GM18502 (cell line): ENCODE results near the gene ITPRIP.

Source experiments
- ATAC-seq: cut with Tn5 transposase; IDR thresholded peaks from one replicate; pipeline ENCODE4 v1.9.1; 2021; ENCODE audit warnings: mild to moderate bottlenecking; ENCODE audit not compliant: unreplicated experiment, poor library complexity

Gene ITPRIP

GRCh38 chr10:104327745-104328645 lies 10.3 kb downstream of the ITPRIP start:
- ATAC-seq = no peak

GRCh38 chr10:104326991-104327610 lies 11.2 kb downstream of the ITPRIP start:
- ATAC-seq = no peak

DNA sequence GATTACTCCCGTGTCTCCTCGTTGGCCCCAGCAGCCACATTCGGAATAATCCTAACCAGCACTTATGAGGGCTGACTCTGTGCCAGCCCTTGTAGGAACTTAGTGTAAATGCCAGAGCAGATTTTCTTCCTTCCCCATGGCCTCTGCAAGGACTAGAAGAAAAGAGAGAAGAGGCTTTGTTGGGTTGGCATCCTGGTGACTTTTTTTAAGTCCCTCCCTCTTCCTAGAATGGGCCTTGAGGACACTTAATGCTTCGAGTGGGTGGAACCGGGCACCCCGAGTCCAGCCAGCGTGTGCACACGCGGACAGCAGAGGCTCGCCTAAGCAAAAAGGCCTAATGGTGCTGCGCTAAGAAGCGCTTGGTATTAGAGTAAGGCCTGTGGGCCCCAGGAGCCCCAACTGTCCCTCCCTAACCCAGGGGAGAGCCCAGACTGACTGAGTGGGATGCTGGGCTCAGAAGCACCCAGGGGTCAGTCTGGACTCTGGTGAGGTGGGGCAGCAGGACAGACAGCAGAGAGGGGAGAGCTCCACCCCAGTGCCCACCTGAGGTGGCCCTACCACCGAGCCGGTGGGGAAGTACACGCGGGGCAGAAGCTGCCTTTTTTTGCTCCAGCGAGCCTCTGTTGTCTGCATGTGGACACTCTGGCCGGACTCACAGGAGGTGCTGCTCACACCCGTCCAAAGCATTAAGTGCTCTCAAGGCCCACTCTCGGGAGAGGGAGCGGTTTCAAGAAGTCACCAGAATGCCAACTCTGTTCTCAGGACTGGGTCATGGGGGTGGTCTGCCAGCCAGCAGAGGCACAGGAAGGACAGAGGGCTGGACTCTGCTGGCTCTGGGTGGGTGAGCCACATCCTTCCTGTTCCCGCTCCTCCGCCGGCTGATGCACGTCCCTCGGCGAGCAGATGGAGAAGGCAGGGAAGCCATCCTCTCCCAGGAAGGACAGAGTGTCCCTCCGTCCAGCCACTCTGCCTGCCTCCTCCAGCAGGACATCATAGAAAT lies 12.5 kb downstream of the ITPRIP start:
- no peak for ATAC-seq

- ATAC-seq = no peak
Observed at GRCh38 chr10:104324931-104325330, 13.3 kb downstream of the ITPRIP start.

DNA sequence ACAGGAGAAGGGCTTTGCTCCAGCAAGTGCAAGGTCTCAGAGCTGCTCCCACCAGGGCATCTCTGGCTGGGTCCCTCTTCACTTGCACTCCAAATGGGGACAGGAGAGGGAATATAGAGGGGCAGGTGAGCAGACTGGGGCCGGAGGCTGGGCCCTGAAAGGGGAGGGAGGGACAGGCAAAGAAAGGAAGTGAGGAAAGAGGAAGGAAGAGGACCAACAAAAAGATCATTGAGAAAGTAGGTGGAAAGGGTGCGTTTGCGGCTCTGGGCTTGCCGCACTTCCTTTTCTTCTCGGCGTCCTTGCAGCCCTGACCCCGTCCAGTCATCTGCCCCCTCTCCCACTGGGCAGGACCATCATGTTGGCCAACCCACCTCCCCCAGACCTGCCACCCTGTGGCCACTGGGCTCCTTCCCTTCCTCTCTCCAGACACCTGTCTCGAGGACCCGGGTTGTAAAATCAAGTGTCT lies 14.0 kb downstream of the ITPRIP start:
- no peak for ATAC-seq

DNA sequence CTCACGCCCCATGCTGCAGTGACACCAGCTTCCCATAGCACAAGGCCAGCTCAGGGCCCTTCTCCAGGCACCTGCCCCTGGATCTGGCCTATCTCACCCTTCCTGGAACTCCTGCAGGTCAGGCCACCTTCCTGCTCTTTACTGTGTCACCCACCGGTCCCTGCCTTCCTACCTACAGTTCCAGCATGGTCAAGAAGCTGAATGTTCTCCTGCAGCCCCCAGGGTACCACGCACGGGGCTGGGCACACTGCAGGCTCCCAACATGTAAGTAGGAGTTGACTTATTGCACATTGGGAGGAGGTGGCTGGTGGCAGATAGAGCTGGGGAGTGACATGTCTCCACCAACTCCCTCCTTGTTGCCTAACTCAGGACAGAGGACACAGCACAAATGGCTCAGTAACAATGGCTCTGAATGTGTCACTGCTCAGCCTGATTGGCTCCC lies 14.5 kb downstream of the ITPRIP start:
- ATAC-seq = no peak

- no peak for ATAC-seq
Observed at GRCh38 chr10:104323085-104323484, 15.2 kb downstream of the ITPRIP start.

DNA sequence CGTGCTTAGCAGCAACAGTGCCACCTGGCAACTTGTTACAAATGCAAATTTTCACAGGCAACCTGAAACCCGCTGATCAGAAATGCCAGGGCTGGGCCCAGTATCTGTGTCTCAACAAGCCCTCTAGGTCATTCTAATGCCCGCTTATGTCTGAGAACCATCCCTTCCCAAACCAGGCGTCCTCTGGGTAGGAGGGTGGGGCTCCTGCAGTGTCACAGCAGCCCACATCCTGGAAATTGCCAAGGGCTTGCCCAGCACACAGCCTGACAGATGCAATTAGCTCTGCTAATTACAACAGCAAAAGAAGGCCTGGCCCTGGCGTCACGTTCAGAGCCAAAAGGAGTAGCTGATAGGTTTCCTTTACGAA lies 15.9 kb downstream of the ITPRIP start:
- ATAC-seq = peak; percentile 32

DNA sequence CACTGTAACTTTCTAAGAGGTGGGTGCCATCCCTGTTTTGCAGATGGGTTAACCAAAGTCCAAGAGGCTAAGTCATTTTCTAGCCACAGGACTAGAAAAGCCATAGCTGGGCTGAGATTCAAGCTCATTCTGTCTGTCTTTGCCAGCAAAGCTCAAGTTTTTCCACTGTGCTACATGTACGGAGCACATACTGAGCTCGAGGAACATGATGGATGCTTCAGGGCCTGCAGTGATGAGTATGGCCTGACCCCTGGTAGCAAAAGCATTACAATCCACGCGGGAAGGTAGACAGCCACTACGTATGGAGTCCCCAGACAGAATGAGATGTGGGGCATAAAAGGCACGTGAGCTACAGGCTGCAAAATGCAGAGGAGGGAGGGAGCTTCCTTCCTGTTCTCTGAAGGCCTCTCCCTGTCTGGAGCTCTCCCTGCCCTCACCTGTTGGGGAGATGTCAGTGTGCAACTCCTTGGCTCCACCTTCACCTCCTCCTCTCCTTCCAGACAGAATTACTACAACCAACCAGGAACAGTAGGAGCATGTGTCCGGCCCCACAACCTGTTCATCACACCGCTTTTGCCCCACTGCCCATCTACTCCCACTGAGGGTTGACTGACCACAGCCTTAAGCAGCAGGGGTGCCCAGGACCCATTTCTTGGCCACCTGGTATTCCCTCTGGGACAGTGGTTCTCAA lies 16.4 kb downstream of the ITPRIP start:
- no peak for ATAC-seq

GRCh38 chr10:104321226-104321625 lies 17.0 kb downstream of the ITPRIP start:
- ATAC-seq = no peak

DNA sequence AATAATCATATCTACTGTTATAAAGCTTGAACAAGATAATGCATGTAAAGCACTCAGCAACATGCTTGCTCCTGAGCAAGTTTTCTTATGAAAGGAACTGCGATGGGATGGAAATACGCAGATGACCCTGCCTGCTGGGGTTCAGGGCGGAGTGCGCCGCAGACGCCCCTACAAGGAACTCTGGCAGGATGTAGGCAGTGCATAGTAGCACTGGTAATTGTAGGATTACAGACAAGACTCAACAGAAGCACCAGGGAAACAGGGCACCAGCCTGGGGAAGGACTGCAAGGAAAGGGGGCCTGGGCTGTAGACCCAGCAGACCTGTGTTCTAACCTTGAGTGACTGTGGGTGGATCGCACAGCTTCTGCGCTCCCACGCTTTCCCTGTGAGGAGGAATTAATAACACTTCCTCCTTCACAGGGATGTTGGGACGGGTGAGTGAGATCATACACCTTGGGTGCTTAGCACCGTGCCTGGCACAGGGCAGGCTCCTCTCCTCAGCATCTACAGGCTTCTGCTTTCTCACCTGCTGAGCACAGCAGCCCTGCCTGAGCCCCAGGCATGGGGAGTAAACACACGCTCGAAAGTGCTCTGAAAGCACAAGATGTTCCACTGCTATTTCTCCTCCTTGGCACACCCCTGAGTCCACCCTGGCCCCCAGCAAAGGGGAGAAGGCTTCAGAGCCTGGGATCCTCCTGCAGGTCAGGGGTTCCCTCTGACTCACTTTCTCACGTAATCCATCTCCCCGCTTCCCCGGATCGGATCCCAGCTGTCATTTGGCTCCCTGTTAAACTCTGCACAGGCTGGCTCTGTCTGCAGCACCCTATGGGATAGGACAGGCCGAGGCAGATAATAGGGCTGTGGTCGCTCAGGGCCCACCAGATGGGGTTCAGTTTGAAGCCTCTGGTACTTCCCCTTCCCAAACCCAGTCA lies 19.2 kb downstream of the ITPRIP start:
- no peak for ATAC-seq

DNA sequence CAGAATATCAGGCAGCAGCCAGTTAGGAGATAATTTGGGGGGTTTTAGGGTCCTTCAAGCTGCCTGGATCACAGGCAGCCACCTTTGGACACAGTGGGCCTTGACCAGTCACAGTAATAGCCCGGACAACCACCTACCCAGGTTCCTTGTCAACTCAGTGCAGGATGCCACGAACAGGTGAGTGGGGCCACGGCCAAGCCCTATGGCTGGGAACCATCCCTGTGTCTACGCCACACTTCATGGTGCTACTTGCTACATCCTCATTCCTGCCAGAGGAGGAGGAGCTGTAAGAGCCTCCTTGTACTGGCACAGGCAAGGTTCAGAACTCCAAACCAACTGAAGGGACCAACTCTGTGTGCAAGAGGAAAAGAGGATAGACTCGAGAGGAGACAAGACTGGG lies 19.9 kb downstream of the ITPRIP start:
- no peak for ATAC-seq

DNA sequence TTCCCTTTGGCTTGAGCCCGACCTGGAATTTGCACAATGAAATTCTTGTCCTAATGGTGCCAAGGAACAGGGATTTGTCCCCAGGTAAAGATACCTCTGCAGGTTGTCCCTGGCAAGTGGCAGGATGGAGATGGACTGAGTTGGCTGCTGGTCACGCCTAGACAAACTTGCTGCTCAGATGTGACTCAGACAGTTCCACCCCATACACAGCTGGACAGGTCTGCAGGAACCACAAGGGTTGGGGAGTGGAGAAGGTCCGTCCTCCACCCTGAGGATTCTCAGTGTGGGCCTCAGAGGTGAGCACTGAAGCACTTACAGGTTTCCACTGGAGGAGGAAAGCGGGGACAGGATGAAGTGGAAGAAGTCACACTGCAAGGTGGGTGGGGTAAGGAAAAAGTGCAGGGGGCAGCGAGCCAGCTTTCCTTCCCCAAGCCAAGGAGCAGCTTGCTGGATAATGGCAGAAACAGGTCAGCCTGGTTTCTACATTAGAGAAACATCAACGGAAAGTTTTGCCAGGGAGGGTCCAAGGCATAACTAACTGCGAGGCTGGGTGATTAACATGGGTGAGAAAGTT lies 20.5 kb downstream of the ITPRIP start:
- peak; percentile 51 for ATAC-seq

GRCh38 chr10:104317269-104317710 lies 21.0 kb downstream of the ITPRIP start:
- peak; percentile 55 for ATAC-seq

DNA sequence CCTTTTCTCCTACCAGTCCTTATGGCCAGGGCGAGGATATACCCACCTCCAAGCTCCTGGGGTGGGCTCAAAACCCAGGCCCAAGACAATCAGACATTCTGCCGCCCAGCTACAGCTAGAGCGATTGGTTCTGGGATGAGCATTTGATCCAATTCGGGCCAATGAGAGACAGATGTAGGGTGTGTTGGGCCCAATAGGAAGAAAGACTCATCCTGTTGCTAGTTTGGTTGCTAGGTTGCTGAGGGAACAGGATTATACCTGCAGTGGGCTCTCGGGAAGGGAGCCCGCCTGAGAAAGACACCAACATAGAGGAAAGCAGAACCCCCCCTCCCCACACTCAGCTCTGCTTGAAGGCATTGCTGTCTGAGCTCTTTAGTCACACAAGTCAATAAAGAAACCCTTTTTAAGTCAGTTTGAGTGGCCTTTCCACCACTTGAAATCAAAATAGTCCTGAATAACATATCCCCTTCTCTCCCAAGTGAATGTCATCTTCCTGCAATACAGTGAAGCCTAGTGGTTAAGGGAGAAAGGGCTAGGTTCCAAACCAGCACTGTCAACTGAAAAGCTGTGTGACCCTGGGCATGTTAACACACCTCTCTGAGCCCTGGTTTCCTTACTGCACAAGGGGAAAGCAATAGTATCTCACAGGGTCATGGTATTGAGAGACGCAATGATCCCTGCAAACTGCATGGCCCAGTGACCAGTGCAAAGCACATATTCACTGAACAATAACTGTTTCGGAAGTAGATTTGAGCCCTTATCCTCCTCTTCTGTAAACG lies 21.8 kb downstream of the ITPRIP start:
- no peak for ATAC-seq

- ATAC-seq = no peak
Observed at GRCh38 chr10:104315486-104315921, 22.8 kb downstream of the ITPRIP start.

DNA sequence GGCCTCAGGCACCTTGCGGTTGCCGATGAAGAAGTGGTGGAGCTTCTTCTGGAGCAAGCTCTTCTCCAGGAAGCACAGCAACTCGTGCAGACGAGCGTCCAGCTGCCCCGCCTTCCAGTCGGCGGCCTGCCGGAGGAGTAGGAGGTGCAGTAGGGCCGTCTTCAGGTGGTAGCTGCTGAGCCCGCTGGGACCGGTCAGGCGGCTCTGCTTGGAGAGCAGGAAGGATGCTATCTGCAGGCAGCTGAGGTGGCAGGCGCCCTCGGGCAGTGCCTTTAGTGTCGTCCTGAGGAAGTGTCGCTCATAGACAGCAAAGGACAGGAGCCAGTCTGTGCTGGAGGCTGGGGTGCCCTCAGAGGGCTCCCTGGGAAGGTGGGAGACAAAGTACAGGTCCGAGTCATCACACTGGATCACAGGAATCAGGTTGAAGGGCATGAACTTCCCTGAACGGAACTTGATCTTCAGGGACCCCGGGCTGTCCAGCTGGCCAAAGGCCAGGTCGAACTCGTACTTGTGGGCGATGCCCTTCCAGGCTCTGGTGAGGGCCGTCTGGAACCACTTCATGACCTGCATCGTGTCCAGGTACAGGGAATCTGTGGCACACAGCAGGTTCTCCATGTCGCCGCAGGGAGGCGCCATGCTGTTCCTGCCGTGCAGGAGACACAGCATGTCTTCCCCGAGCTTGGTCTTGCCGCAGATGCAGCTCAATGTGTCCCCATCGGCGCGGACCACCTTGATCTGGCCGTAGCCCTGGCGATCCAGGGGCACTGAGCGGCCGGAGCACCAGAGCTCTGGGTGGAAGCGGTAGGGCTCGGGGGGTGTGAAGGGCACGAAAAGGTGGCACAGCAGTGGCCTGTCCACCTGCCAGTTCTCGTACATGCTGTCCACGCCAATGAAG lies 23.4 kb downstream of the ITPRIP start:
- no peak for ATAC-seq
